ENCODE results near the gene ZNF512B.

DNA sequence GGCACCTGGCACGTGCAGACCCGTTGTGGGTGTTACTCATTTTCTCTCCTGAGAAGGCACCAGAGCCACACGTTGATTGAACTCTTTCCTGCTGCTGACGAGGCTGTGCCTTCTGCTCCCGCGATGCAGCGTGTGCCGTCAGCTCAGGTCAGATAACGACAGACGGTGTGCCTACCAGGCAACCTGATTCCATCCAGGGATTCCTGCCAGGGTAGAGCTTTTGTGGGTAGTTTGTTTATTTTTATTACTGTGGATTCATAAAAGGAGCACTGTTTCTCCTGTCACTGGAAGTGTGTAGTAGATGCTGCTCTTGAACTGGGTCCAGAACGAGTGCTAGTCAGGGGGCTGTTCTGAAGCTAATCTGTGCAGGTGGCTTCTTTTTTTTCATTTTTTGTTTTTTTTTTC lies 31.9 kb upstream of the ZNF512B start:
- no peak for TF ChIP-seq GATA2 (IDR thresholded peaks at IDR 0.05; ENCODE audit: low read depth, low read length)
- no peak for TF ChIP-seq GATA3 (IDR thresholded peaks at IDR 0.05; ENCODE audit: low read depth, low read length)

All from SH-SY5Y (cell line).